Measurements from ENCODE around the gene PPARA. TPM values are rescaled to one million over a fixed set of nuclear protein-coding genes. Genes with fewer than 3 reads are reported as not detected.

Gene PPARA
- total and polyA plus RNA-seq, 2 donors (not counting 3 experiments of a cell fraction or from before 2014, with no cell fraction given), result 3.1 to 10.7 TPM

DNA sequence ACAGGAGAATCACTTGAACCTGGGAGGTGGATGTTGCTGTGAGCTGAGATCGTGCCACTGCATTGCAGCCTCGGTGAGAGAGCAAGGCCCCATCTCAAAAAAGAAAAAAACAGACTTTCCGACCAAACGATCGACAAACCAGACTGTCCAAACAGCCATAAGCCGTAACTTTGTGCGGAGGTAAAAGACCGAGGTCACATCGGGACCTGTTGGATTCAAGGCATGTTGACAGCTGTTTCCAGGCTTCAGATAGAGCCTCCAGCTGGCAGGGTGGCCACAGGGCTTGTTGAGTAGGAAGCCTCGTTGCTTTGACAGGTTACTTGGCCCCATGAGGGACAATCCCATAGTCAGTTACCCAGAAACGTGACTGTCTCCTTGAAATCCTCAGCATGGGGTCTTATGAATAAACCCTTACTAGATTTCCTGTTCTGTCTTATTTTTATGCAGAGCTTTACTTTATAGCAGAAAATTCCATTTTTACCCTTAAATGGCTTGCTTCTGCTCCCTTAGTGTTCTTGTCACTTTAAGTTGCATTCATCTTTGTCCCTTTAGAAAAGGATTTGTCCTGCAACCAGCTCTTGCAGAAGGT, 22.3 kb downstream of the PPARA start:
- Histone ChIP-seq H4K20me1 (replicated peaks; ENCODE audit: control insufficient read depth, extremely low read depth, insufficient read depth, low read length) (no peaks in the 10 kb centered on the region), H3K27me3 (ENCODE audit: control insufficient read depth in 2 of 2, insufficient read depth in 2 of 2, low read length in 2 of 2) (no peaks in the 10 kb centered on the region), H3K79me2 (ENCODE audit: control insufficient read depth, insufficient read depth, low read length) (no peaks in the 10 kb centered on the region), H3K9me3 (replicated peaks; ENCODE audit: control insufficient read depth, insufficient read depth, low read length) (no peaks in the 10 kb centered on the region), H3K27ac (ENCODE audit: insufficient read depth, low read depth, low read length) (no peak overlapping the region), H3K36me3 (ENCODE audit: control insufficient read depth in 2 of 2, extremely low read depth in 1 of 2, insufficient read depth in 2 of 2, low read length in 2 of 2) (no peaks in the 10 kb centered on the region), H3K9ac (replicated peaks; ENCODE audit: extremely low read depth, insufficient read depth, low read length) (no peak overlapping the region), H2AFZ (ENCODE audit: low read depth, low read length) (no peak overlapping the region), H3K9me1 (replicated peaks; ENCODE audit: control insufficient read depth, extremely low read depth, insufficient read depth, low read length) (no peaks in the 10 kb centered on the region), H3K4me3 (replicated peaks in 1 of 3; ENCODE audit: insufficient read depth in 1 of 3, low read depth in 1 of 3, low read length in 3 of 3) (no peak overlapping the region), H3K4me1 (ENCODE audit: control insufficient read depth, extremely low read depth, insufficient read depth, low read length) (peaks cover 6% of the 10 kb centered on the region), H3K4me2 (ENCODE audit: insufficient read depth, low read length) (no peak overlapping the region)
- DNase-seq (ENCODE audit: low read depth, low spot score) (no peak), FAIRE-seq (no peak)
- no TSS peak for BruUV-seq (replicated peaks)
- ChIA-PET CTCF (interaction anchor here (0.9 to 1.1 kb wide), 3 partner anchors 50 to 90 kb away, joined by 3 to 4 read pairs (median 4); partner anchors contain the start of gene PKDREJ), POLR2A (no interaction called here)
- intact Hi-C loops (cut with micrococcal nuclease) (no loop called here), dilution Hi-C loops (cut with MboI; ENCODE audit: extremely low pct_ligation_motif_present, low sequenced_read_pairs) (no loop called here)
- no peak for TF ChIP-seq FOS (IDR thresholded peaks at IDR 0.05; ENCODE audit: borderline replicate concordance, insufficient read depth, low read length)
- TF ChIP-seq, protein P1, sequence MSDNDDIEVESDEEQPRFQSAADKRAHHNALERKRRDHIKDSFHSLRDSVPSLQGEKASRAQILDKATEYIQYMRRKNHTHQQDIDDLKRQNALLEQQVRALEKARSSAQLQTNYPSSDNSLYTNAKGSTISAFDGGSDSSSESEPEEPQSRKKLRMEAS (IDR thresholded peaks at IDR 0.05; ENCODE audit: insufficient read depth, insufficient read length), result no peak
- no peak for TF ChIP-seq POLR2AphosphoS5 (IDR thresholded peaks at IDR 0.05; ENCODE audit: insufficient read depth, low read depth, low read length)
- no peak for TF ChIP-seq GATA2 (IDR thresholded peaks at IDR 0.05; ENCODE audit: insufficient read depth, insufficient read length, low read depth, low read length)
- TF ChIP-seq, protein P2, sequence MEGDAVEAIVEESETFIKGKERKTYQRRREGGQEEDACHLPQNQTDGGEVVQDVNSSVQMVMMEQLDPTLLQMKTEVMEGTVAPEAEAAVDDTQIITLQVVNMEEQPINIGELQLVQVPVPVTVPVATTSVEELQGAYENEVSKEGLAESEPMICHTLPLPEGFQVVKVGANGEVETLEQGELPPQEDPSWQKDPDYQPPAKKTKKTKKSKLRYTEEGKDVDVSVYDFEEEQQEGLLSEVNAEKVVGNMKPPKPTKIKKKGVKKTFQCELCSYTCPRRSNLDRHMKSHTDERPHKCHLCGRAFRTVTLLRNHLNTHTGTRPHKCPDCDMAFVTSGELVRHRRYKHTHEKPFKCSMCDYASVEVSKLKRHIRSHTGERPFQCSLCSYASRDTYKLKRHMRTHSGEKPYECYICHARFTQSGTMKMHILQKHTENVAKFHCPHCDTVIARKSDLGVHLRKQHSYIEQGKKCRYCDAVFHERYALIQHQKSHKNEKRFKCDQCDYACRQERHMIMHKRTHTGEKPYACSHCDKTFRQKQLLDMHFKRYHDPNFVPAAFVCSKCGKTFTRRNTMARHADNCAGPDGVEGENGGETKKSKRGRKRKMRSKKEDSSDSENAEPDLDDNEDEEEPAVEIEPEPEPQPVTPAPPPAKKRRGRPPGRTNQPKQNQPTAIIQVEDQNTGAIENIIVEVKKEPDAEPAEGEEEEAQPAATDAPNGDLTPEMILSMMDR (IDR thresholded peaks at IDR 0.05; ENCODE audit: extremely low read depth in 1 of 2, insufficient read depth in 1 of 2, low read depth in 1 of 2, low read length in 2 of 2), result no peak
- no peak for TF ChIP-seq POLR2A (IDR thresholded peaks at IDR 0.05; ENCODE audit: low read depth, low read length)
- TF ChIP-seq MYC (IDR thresholded peaks at IDR 0.05; ENCODE audit: low read depth, low read length), result no peak
- no peak for TF ChIP-seq EZH2 (IDR thresholded peaks at IDR 0.05; ENCODE audit: borderline replicate concordance, low read depth, low read length, severe bottlenecking)
- no peak for TF ChIP-seq JUN (IDR thresholded peaks at IDR 0.05; ENCODE audit: borderline replicate concordance, insufficient read depth, insufficient read length, low read depth)
